GM12878 (cell line): ENCODE data around the gene ADIPOR1.

Experiments
- BCL11A ChIP-seq: IDR thresholded peaks from 2 replicates; pipeline ENCODE4 v1.6.1; 2011; ENCODE audit warnings: low read depth, low read length
- ESRRA ChIP-seq: IDR thresholded peaks from 2 replicates; pipeline ENCODE4 v1.6.1; 2012; ENCODE audit warnings: mild to moderate bottlenecking, low read length, improper control_type of control experiment
- KDM1A ChIP-seq: fragments of 200-600 bp; sonication (generic); IDR thresholded peaks from 2 replicates; pipeline ENCODE4 v1.6.1; 2016; ENCODE audit warnings: borderline replicate concordance
- LARP7 ChIP-seq: fragments of 450-650 bp; IDR thresholded peaks from 2 replicates; pipeline ENCODE4 v1.6.1; 2017; ENCODE audit warnings: mild to moderate bottlenecking
- MAX ChIP-seq: IDR thresholded peaks from 2 replicates; pipeline ENCODE4 v1.6.1; 2012; ENCODE audit warnings: low read depth, low read length, improper control_type of control experiment
- POLR2A ChIP-seq: IDR thresholded peaks from 2 replicates; pipeline ENCODE4 v1.6.1; 2011; ENCODE audit warnings: low read depth, mild to moderate bottlenecking, low read length
- RFX5 ChIP-seq: IDR thresholded peaks from 2 replicates; pipeline ENCODE4 v1.6.1; 2011; ENCODE audit warnings: low read depth, low read length, improper control_type of control experiment
- SIN3A ChIP-seq: IDR thresholded peaks from 2 replicates; pipeline ENCODE4 v1.6.1; 2012; ENCODE audit warnings: low read depth, low read length, improper control_type of control experiment
- SUZ12 ChIP-seq: fragments of 200-600 bp; sonication (generic); IDR thresholded peaks from one replicate; pipeline ENCODE4 v1.6.1; 2018; ENCODE audit warnings: antibody characterized with exemption, mild to moderate bottlenecking; ENCODE audit not compliant: unreplicated experiment
- TARDBP ChIP-seq: IDR thresholded peaks from 2 replicates; pipeline ENCODE4 v1.6.1; 2016; ENCODE audit warnings: borderline replicate concordance
- TCF3 ChIP-seq: IDR thresholded peaks from 2 replicates; pipeline ENCODE4 v1.6.1; 2012; ENCODE audit warnings: low read depth, mild to moderate bottlenecking, low read length, borderline replicate concordance; ENCODE audit not compliant: insufficient read depth
- TF ChIP-seq, protein P1 (sequence below), 3 experiments: IDR thresholded peaks in 2 of 3; conservative IDR thresholded peaks in 1 of 3; 2 replicates each; pipeline ENCODE4 v1.5.1; 2011; ENCODE audit warnings: low read depth in 3 of 3, low read length in 3 of 3, mild to moderate bottlenecking in 3 of 3, control low read depth in 2 of 3, moderate library complexity in 2 of 3, inconsistent platforms in 1 of 3, mixed read lengths in 1 of 3; ENCODE audit not compliant: control insufficient read depth in 2 of 3, insufficient read depth in 1 of 3; ENCODE audit errors: extremely low read depth in 1 of 3
- TF ChIP-seq, protein P2 (sequence below): IDR thresholded peaks from 2 replicates; pipeline ENCODE4 v1.6.1; 2012; ENCODE audit warnings: low read length, inconsistent platforms

DNA sequence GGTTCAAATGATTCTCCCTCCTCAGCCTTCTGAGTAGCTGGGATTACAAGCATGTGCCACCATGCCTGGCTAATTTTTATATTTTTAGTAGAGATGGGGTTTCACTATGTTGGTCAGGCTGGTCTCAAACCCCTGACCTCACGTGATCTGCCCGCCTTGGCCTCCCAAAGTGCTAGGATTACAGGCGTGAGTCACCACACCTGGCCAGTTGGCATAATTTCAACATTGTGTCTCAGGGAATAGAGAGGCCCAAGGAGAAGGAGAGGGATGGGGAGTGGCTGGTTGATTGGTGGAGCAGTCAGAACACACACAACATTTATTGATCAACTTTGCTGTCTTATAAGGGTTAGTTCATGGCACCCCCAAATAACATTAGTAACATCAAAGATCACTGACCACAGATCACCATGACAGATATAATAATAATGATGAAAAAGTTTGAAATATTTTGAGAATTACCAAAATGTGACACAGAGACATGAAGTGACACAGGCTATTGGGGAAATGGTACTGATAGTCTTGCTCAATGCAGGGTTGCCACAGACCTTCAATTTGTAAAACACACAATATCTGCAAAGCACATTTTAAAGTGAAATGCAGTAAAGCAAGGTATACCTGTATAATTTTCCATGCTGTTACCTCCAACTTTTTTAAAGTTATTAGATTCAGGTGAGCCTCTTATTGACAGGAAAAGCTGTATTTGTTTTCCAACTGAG is 24.8 kb upstream of the ADIPOR1 start:
- TF ChIP-seq ESRRA: no peak
- TF ChIP-seq LARP7: no peak
- no peak for TF ChIP-seq BCL11A
- TF ChIP-seq, protein P1, sequence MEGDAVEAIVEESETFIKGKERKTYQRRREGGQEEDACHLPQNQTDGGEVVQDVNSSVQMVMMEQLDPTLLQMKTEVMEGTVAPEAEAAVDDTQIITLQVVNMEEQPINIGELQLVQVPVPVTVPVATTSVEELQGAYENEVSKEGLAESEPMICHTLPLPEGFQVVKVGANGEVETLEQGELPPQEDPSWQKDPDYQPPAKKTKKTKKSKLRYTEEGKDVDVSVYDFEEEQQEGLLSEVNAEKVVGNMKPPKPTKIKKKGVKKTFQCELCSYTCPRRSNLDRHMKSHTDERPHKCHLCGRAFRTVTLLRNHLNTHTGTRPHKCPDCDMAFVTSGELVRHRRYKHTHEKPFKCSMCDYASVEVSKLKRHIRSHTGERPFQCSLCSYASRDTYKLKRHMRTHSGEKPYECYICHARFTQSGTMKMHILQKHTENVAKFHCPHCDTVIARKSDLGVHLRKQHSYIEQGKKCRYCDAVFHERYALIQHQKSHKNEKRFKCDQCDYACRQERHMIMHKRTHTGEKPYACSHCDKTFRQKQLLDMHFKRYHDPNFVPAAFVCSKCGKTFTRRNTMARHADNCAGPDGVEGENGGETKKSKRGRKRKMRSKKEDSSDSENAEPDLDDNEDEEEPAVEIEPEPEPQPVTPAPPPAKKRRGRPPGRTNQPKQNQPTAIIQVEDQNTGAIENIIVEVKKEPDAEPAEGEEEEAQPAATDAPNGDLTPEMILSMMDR (IDR thresholded peaks at IDR 0.05 in 2 of 3, conservative IDR thresholded peaks at IDR 0.05 in 1 of 3; ENCODE audit: control insufficient read depth in 2 of 3, extremely low read depth in 1 of 3, insufficient read depth in 1 of 3, low read depth in 3 of 3, low read length in 3 of 3): no peak
- TF ChIP-seq POLR2A: no peak
- TF ChIP-seq RFX5: no peak
- TF ChIP-seq SUZ12: no peak
- no peak for TF ChIP-seq MAX
- TF ChIP-seq TARDBP: no peak
- TF ChIP-seq, protein P2, sequence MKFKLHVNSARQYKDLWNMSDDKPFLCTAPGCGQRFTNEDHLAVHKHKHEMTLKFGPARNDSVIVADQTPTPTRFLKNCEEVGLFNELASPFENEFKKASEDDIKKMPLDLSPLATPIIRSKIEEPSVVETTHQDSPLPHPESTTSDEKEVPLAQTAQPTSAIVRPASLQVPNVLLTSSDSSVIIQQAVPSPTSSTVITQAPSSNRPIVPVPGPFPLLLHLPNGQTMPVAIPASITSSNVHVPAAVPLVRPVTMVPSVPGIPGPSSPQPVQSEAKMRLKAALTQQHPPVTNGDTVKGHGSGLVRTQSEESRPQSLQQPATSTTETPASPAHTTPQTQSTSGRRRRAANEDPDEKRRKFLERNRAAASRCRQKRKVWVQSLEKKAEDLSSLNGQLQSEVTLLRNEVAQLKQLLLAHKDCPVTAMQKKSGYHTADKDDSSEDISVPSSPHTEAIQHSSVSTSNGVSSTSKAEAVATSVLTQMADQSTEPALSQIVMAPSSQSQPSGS: no peak
- TF ChIP-seq SIN3A: no peak
- no peak for TF ChIP-seq TCF3
- TF ChIP-seq KDM1A: no peak
